Endothelial cell of umbilical vein (primary cell): Measurements from ENCODE around the gene SLTM.

Experiments used
- CTCF ChIP-seq, 2 donors: IDR thresholded peaks; 1 replicate in 1 of 2; 2 replicates in 1 of 2; pipeline ENCODE4 v1.5.1; 2011; ENCODE audit warnings: low read length in 2 of 2, mild to moderate bottlenecking in 2 of 2, moderate library complexity in 2 of 2, control low read depth in 1 of 2, inconsistent platforms in 1 of 2, low read depth in 1 of 2; ENCODE audit not compliant: insufficient read depth in 1 of 2; ENCODE audit errors: extremely low read depth in 1 of 2
- EZH2 ChIP-seq: IDR thresholded peaks from 2 replicates; pipeline ENCODE4 v1.6.1; 2012; ENCODE audit warnings: borderline replicate concordance, low read depth, mild to moderate bottlenecking, moderate library complexity, low read length, inconsistent platforms; ENCODE audit not compliant: severe bottlenecking
- POLR2A ChIP-seq: IDR thresholded peaks from 2 replicates; pipeline ENCODE4 v1.6.1; 2012; ENCODE audit warnings: low read depth, mild to moderate bottlenecking, control low read depth, low read length
- TF ChIP-seq, protein P1 (sequence below): IDR thresholded peaks from 2 replicates; pipeline ENCODE4 v1.6.1; 2011; ENCODE audit not compliant: insufficient read depth, insufficient read length

- no peak for TF ChIP-seq CTCF (IDR thresholded peaks at IDR 0.05; ENCODE audit: extremely low read depth in 1 of 2, insufficient read depth in 1 of 2, low read depth in 1 of 2, low read length in 2 of 2)
- TF ChIP-seq POLR2A, result no peak
- no peak for TF ChIP-seq EZH2
- TF ChIP-seq, protein P1, sequence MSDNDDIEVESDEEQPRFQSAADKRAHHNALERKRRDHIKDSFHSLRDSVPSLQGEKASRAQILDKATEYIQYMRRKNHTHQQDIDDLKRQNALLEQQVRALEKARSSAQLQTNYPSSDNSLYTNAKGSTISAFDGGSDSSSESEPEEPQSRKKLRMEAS, result no peak
Observed at GRCh38 chr15:58875343-58875742, 58.1 kb downstream of the SLTM start.
